Prostate gland (tissue), 2 donors: Measurements from ENCODE around the gene COG5. TPM values are rescaled to one million over a fixed set of nuclear protein-coding genes. Genes with fewer than 3 reads are reported as not detected.

Experiments used
- DNase-seq: peaks from one replicate; pipeline ENCODE4 v3.0.0-alpha.2; 2019; ENCODE audit warnings: low spot score
- H3K27ac ChIP-seq, 2 donors: fragments of 200-600 bp; sonication (generic); 2 replicates each; pipeline ENCODE4 v1.5.1; 2017 to 2019
- H3K27me3 ChIP-seq: fragments of 200-600 bp; sonication (generic); replicated peaks from 2 replicates; pipeline ENCODE4 v1.5.1; 2019; ENCODE audit not compliant: insufficient read depth
- H3K36me3 ChIP-seq, 2 donors: fragments of 200-600 bp; sonication (generic); 1 replicate in 1 of 2; 2 replicates in 1 of 2; pipeline versions ENCODE4 v1.5.1 to v1.8.1; 2017 to 2019
- H3K4me1 ChIP-seq: fragments of 200-600 bp; sonication (generic); replicated peaks from 2 replicates; pipeline ENCODE4 v1.5.1; 2019
- H3K4me3 ChIP-seq, 2 donors: fragments of 200-600 bp; sonication (generic); 2 replicates each; pipeline ENCODE4 v1.5.1; 2017 to 2019
- H3K9me3 ChIP-seq: fragments of 200-600 bp; sonication (generic); 2 replicates; pipeline ENCODE4 v1.5.1; 2017
- CTCF ChIP-seq, 4 experiments: fragments of 200-600 bp in 2 of 4; fragments of 450-650 bp in 2 of 4; sonication (generic) in 2 of 4; IDR thresholded peaks; 1 replicate in 3 of 4; 2 replicates in 1 of 4; pipeline ENCODE4 v1.5.1; 2016 to 2019; ENCODE audit warnings: antibody characterized with exemption in 4 of 4, mild to moderate bottlenecking in 2 of 4, moderate library complexity in 2 of 4
- POLR2A ChIP-seq: fragments of 450-650 bp; IDR thresholded peaks from one replicate; pipeline ENCODE4 v1.6.1; 2016; ENCODE audit warnings: antibody characterized with exemption, mild to moderate bottlenecking
- POLR2AphosphoS5 ChIP-seq: sonication (generic); formaldehyde crosslinking; IDR thresholded peaks from one replicate; pipeline ENCODE4 v1.6.1; 2017; ENCODE audit warnings: antibody characterized with exemption
- whole genome bisulfite sequencing: methylation state at CpG from one replicate; pipeline ENCODE4 v1.1.5; 2018; 5-methylcytosine and 5-hydroxymethylcytosine counted together
- intact Hi-C: fragments of 100-400 bp; cut with DNase I; formaldehyde crosslinking; loops from one replicate; pipeline ENCODE4 v1.14.2; 2022
- total RNA-seq, 2 donors: library from RNA; depleted of rRNA; stranded (reverse); fragments of >200 nt; gene quantifications; one replicate each; pipeline ENCODE4 v1.1.0, GENCODE V29; 2016

Gene COG5
- total RNA-seq, 2 donors from 2014 or later = 35.1 to 86.4 TPM

GRCh38 chr7:107597582-107597916 is 33.8 kb upstream of the COG5 start:
- peaks cover 8% of the 10 kb centered on the region for H3K4me1 ChIP-seq
- H3K36me3 ChIP-seq = no peaks in the 10 kb centered on the region
- intact Hi-C loops = no loop called here
- TF ChIP-seq POLR2A (no peak), CTCF (IDR thresholded peaks at IDR 0.05) (no peak), POLR2AphosphoS5 (no peak)
- 43% methylated on average over 1 of the region's 1 CpG for WGBS
- no peaks in the 10 kb centered on the region for H3K9me3 ChIP-seq
- no peaks in the 10 kb centered on the region for H3K27me3 ChIP-seq
- no peak for DNase-seq
- peak overlapping the region; percentile 49 to 52 for H3K27ac ChIP-seq
- H3K4me3 ChIP-seq = no peak overlapping the region

- Histone ChIP-seq H3K27me3 (no peaks in the 10 kb centered on the region), H3K36me3 (no peaks in the 10 kb centered on the region), H3K9me3 (no peaks in the 10 kb centered on the region), H3K27ac (peak overlapping the region; percentile 49 to 52), H3K4me1 (peaks cover 8% of the 10 kb centered on the region), H3K4me3 (no peak overlapping the region)
- TF ChIP-seq POLR2AphosphoS5 (no peak), CTCF (IDR thresholded peaks at IDR 0.05) (no peak), POLR2A (no peak)
- intact Hi-C loops = no loop called here
- 56% methylated on average over 5 of the region's 5 CpGs for WGBS
- DNase-seq = no peak
Measured at GRCh38 chr7:107596881-107597581, 33.3 kb upstream of the COG5 start.

DNA sequence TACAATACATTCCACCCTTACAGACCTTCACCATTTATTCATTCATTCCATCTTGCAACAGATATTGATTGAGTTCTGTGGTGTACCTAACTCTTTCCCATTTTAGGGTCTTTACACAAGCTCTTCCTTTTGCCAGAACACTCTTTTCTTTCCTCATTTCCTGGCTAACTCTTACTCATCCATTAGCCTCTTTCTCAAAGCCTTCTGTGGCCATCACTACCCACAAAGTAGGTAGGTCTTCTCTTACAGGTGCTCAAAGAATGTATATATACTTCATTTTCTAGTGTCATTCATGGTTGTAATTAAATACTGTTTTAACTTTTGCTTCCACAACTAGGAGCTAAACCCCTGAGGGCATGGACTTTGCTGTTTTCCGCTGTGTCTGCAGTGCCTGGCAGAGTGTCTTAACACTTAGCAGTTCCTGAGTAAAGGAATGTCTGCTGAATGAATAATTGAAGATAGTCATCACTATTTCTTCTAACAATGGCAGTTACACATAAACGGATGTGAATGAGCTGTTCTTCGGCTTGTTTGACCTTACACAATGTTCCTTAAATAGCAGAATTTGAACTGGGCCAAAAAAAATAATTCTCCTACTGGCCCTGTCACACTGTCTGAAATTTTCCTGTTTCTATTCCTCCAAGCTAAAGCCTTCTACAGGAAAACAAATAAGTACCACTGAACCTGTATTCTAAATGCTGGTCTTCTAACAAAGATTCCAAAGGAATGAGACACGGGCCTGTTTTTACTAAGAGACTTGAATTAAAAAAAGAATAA is 31.4 kb upstream of the COG5 start:
- Histone ChIP-seq H3K27ac (peak overlapping the region in 1 of 2 donors; percentile 52), H3K4me3 (no peak overlapping the region), H3K4me1 (peaks cover 8% of the 10 kb centered on the region), H3K9me3 (no peaks in the 10 kb centered on the region), H3K27me3 (no peaks in the 10 kb centered on the region), H3K36me3 (no peaks in the 10 kb centered on the region)
- no peak for DNase-seq
- 25% methylated on average over 4 of the region's 4 CpGs for WGBS
- intact Hi-C loops = no loop called here
- TF ChIP-seq POLR2AphosphoS5 = peak; percentile 72
- no peak for TF ChIP-seq CTCF (IDR thresholded peaks at IDR 0.05)
- TF ChIP-seq POLR2A = no peak

GRCh38 chr7:107593025-107593410 is 29.3 kb upstream of the COG5 start:
- no peak for TF ChIP-seq CTCF (IDR thresholded peaks at IDR 0.05)
- no peak for TF ChIP-seq POLR2A
- no peak for TF ChIP-seq POLR2AphosphoS5
- H3K27me3 ChIP-seq = no peaks in the 10 kb centered on the region
- no peak overlapping the region for H3K4me3 ChIP-seq
- DNase-seq = no peak
- 83% methylated on average over 1 of the region's 1 CpG for WGBS
- H3K36me3 ChIP-seq = no peaks in the 10 kb centered on the region
- H3K27ac ChIP-seq = no peak overlapping the region
- H3K4me1 ChIP-seq = peaks cover 8% of the 10 kb centered on the region
- intact Hi-C loops = no loop called here
- no peaks in the 10 kb centered on the region for H3K9me3 ChIP-seq
